Measurements from ENCODE around the gene CUZD1. TPM values are rescaled to one million over a fixed set of nuclear protein-coding genes. Genes with fewer than 3 reads are reported as not detected.
A peak's percentile ranks its signal among the peaks of the same experiment; 100 is the strongest.

The CUZD1 gene
- total and polyA plus RNA-seq, 5 experiments from 2014 or later, result 0.50 to 4.1 (median 0.83) TPM

GRCh38 chr10:122852261-122852660 lies 6.6 kb upstream of the CUZD1 start:
- no peak overlapping the region for H3K27ac Mint-ChIP-seq
- DNase-seq (no peak), ATAC-seq (no peak)
- no peak overlapping the region for H3K4me3 Mint-ChIP-seq
- H3K36me3 Mint-ChIP-seq, result peaks cover 9 to 71% (median 48%) of the 10 kb centered on the region in 3 donors
- peaks cover 6 to 19% (median 11%) of the 10 kb centered on the region in 4 donors for H3K4me1 Mint-ChIP-seq
- no peaks in the 10 kb centered on the region for H3K27me3 Mint-ChIP-seq
- POLR2A ChIA-PET, result no interaction called here
- no peaks in the 10 kb centered on the region for H3K9me3 Mint-ChIP-seq

GRCh38 chr10:122850705-122851640 lies 5.3 kb upstream of the CUZD1 start:
- POLR2A ChIA-PET, result no interaction called here
- Mint-ChIP-seq H3K9me3 (peaks cover 0 to 5% (median 0%) of the 10 kb centered on the region in 9 donors), H3K36me3 (peaks cover 17 to 74% (median 59%) of the 10 kb centered on the region in 3 donors), H3K4me1 (peaks cover 6 to 22% (median 12%) of the 10 kb centered on the region in 4 donors), H3K27me3 (no peaks in the 10 kb centered on the region), H3K4me3 (no peak overlapping the region), H3K27ac (no peak overlapping the region)
- no peak for DNase-seq
- ATAC-seq, result no peak

- POLR2A ChIA-PET, result no interaction called here
- Mint-ChIP-seq H3K27ac (peak overlapping the region in 1 of 10 donors; percentile 5), H3K4me3 (peak overlapping the region in 1 of 10 donors; percentile 20), H3K36me3 (peaks cover 22 to 71% (median 60%) of the 10 kb centered on the region in 3 donors), H3K4me1 (peaks cover 6 to 16% (median 9%) of the 10 kb centered on the region in 4 donors), H3K9me3 (peaks cover 0 to 5% (median 0%) of the 10 kb centered on the region in 9 donors), H3K27me3 (no peaks in the 10 kb centered on the region)
- no peak for DNase-seq
- no peak for ATAC-seq
These were observed 4.4 kb upstream of the CUZD1 start for GRCh38 chr10:122849900-122850605.

- Mint-ChIP-seq H3K9me3 (peaks cover 0 to 5% (median 0%) of the 10 kb centered on the region in 9 donors), H3K4me3 (no peak overlapping the region), H3K36me3 (peaks cover 22 to 66% (median 57%) of the 10 kb centered on the region in 3 donors), H3K27me3 (no peaks in the 10 kb centered on the region), H3K27ac (no peak overlapping the region), H3K4me1 (peaks cover 4 to 11% (median 7%) of the 10 kb centered on the region in 4 donors)
- POLR2A ChIA-PET, result no interaction called here
- no peak for ATAC-seq
- no peak for DNase-seq
These were observed 3.4 kb upstream of the CUZD1 start for GRCh38 chr10:122849090-122849489.

- Mint-ChIP-seq H3K27ac (no peak overlapping the region), H3K9me3 (peaks cover 0 to 5% (median 0%) of the 10 kb centered on the region in 9 donors), H3K36me3 (peaks cover 17 to 57% (median 46%) of the 10 kb centered on the region in 3 donors), H3K4me1 (peaks cover 4 to 6% (median 5%) of the 10 kb centered on the region in 4 donors), H3K4me3 (no peak overlapping the region), H3K27me3 (no peaks in the 10 kb centered on the region)
- ATAC-seq (no peak), DNase-seq (peak in 1 of 10 donors; percentile 65)
- POLR2A ChIA-PET, result no interaction called here
These were observed 2.3 kb upstream of the CUZD1 start for GRCh38 chr10:122847782-122848604.

GRCh38 chr10:122844146-122844545 lies 1.5 kb downstream of the CUZD1 start:
- ATAC-seq, result no peak
- no peak overlapping the region for H3K4me3 Mint-ChIP-seq
- DNase-seq, result no peak
- POLR2A ChIA-PET, result no interaction called here
- H3K9me3 Mint-ChIP-seq, result peaks cover 0 to 9% (median 2%) of the 10 kb centered on the region in 9 donors
- H3K4me1 Mint-ChIP-seq, result peaks cover 4 to 7% (median 5%) of the 10 kb centered on the region in 4 donors
- H3K36me3 Mint-ChIP-seq, result peaks cover 19 to 40% (median 33%) of the 10 kb centered on the region in 3 donors
- H3K27me3 Mint-ChIP-seq, result no peaks in the 10 kb centered on the region
- no peak overlapping the region for H3K27ac Mint-ChIP-seq

GRCh38 chr10:122841569-122841968 lies 4.1 kb downstream of the CUZD1 start:
- POLR2A ChIA-PET, result no interaction called here
- Mint-ChIP-seq H3K9me3 (peaks cover 0 to 8% (median 2%) of the 10 kb centered on the region in 9 donors), H3K27ac (no peak overlapping the region), H3K36me3 (peaks cover 24 to 54% (median 44%) of the 10 kb centered on the region in 3 donors), H3K4me3 (no peak overlapping the region), H3K4me1 (peaks cover 0 to 2% (median under 1%) of the 10 kb centered on the region in 4 donors), H3K27me3 (no peaks in the 10 kb centered on the region)
- DNase-seq (no peak), ATAC-seq (no peak)

- Mint-ChIP-seq H3K27ac (peak overlapping the region in 2 of 10 donors; percentile 11 to 16), H3K9me3 (peaks cover 0 to 9% (median 2%) of the 10 kb centered on the region in 9 donors), H3K4me1 (peaks cover 0 to 1% (median 0%) of the 10 kb centered on the region in 4 donors), H3K27me3 (no peaks in the 10 kb centered on the region), H3K4me3 (no peak overlapping the region), H3K36me3 (peaks cover 16 to 57% (median 44%) of the 10 kb centered on the region in 3 donors)
- ATAC-seq, result no peak
- no peak for DNase-seq
- POLR2A ChIA-PET, result no interaction called here
These were observed 6.2 kb downstream of the CUZD1 start for GRCh38 chr10:122839505-122839904.

- H3K9me3 Mint-ChIP-seq, result peaks cover 0 to 9% (median 2%) of the 10 kb centered on the region in 9 donors
- no peak overlapping the region for H3K4me3 Mint-ChIP-seq
- no peaks in the 10 kb centered on the region for H3K27me3 Mint-ChIP-seq
These were observed 6.8 kb downstream of the CUZD1 start for GRCh38 chr10:122838880-122839279.

GRCh38 chr10:122835908-122836307 lies 9.7 kb downstream of the CUZD1 start:
- Mint-ChIP-seq H3K4me1 (peaks cover 0 to 1% (median 0%) of the 10 kb centered on the region in 4 donors), H3K9me3 (peaks cover 0 to 9% (median 0%) of the 10 kb centered on the region in 9 donors), H3K36me3 (peaks cover 25 to 79% (median 42%) of the 10 kb centered on the region in 3 donors), H3K27me3 (no peaks in the 10 kb centered on the region), H3K4me3 (no peak overlapping the region), H3K27ac (peak overlapping the region in 1 of 10 donors; percentile 8)
- DNase-seq, result no peak
- POLR2A ChIA-PET, result no interaction called here
- ATAC-seq, result no peak

More at GRCh38 chr10:122838880-122839279, 6.8 kb downstream of the CUZD1 start:
- H3K4me1 Mint-ChIP-seq, result peaks cover 0 to 1% (median 0%) of the 10 kb centered on the region in 4 donors
- peaks cover 16 to 60% (median 41%) of the 10 kb centered on the region in 3 donors for H3K36me3 Mint-ChIP-seq
- no peak for DNase-seq
- POLR2A ChIA-PET, result no interaction called here
- ATAC-seq, result no peak
- no peak overlapping the region for H3K27ac Mint-ChIP-seq

- Mint-ChIP-seq H3K4me1 (no peaks in the 10 kb centered on the region), H3K27ac (no peak overlapping the region), H3K36me3 (peaks cover 14 to 42% (median 20%) of the 10 kb centered on the region in 3 donors), H3K4me3 (no peak overlapping the region), H3K9me3 (peaks cover 0 to 6% (median 0%) of the 10 kb centered on the region in 9 donors), H3K27me3 (peaks cover 0 to 11% (median 4%) of the 10 kb centered on the region in 5 donors)
- no peak for DNase-seq
- POLR2A ChIA-PET, result no interaction called here
- no peak for ATAC-seq
These were observed 14.7 kb downstream of the CUZD1 start for GRCh38 chr10:122830965-122831353.

Data from naive thymus-derived CD8-positive, alpha-beta T cell (primary cell).